A549 (cell line): ENCODE measurements around the gene OCSTAMP.

Experiments
- CBX2 ChIP-seq: fragments of 200-600 bp; sonication (generic); IDR thresholded peaks from 2 replicates; pipeline ENCODE4 v1.6.1; 2016; ENCODE audit warnings: low read depth, mild to moderate bottlenecking, borderline replicate concordance
- CEBPB ChIP-seq, 2 experiments: fragments of >200 bp in 1 of 2; sonication (Bioruptor Twin) in 1 of 2; formaldehyde crosslinking in 1 of 2; IDR thresholded peaks; 2 replicates each; pipeline ENCODE4 v1.6.1; 2012 to 2016
- CTCF ChIP-seq: fragments of >200 bp; sonication (Bioruptor Twin); formaldehyde crosslinking; IDR thresholded peaks from 3 replicates; pipeline ENCODE4 v1.5.1; 2016
- E2F6 ChIP-seq: IDR thresholded peaks from 2 replicates; pipeline ENCODE4 v1.6.1; 2012; ENCODE audit warnings: low read depth, borderline replicate concordance
- MAFK ChIP-seq: fragments of 450-650 bp; IDR thresholded peaks from 2 replicates; pipeline ENCODE4 v1.6.1; 2014; ENCODE audit not compliant: partially characterized antibody
- POLR2A ChIP-seq: IDR thresholded peaks from 2 replicates; pipeline ENCODE4 v1.6.1; 2012; ENCODE audit warnings: mild to moderate bottlenecking, low read length
- POLR2AphosphoS2 ChIP-seq: conservative IDR thresholded peaks from 2 replicates; pipeline ENCODE4 v1.6.1; 2012; ENCODE audit warnings: low read length, improper control_type of control experiment, inconsistent platforms
- RAD21 ChIP-seq, 2 experiments: fragments of >200 bp in 1 of 2; sonication (Bioruptor Twin) in 1 of 2; formaldehyde crosslinking in 1 of 2; IDR thresholded peaks in 1 of 2; conservative IDR thresholded peaks in 1 of 2; 2 replicates in 1 of 2; 3 replicates in 1 of 2; pipeline ENCODE4 v1.6.1; 2012 to 2018; ENCODE audit warnings: inconsistent platforms in 1 of 2
- REST ChIP-seq: fragments of 200-600 bp; sonication (generic); IDR thresholded peaks from 2 replicates; pipeline ENCODE4 v1.6.1; 2016; ENCODE audit warnings: antibody characterized with exemption, mild to moderate bottlenecking, moderate library complexity
- SREBF2 ChIP-seq: fragments of 450-650 bp; IDR thresholded peaks from 2 replicates; pipeline ENCODE4 v1.6.1; 2014; ENCODE audit warnings: mild to moderate bottlenecking, moderate library complexity
- USF2 ChIP-seq: fragments of 450-650 bp; IDR thresholded peaks from 2 replicates; pipeline ENCODE4 v1.6.1; 2014; ENCODE audit warnings: antibody characterized with exemption

GRCh38 chr20:46505506-46505905, 44.9 kb downstream of the OCSTAMP start:
- TF ChIP-seq CTCF: no peak
- TF ChIP-seq POLR2A: no peak
- TF ChIP-seq CBX2: no peak
- TF ChIP-seq MAFK: no peak
- TF ChIP-seq POLR2AphosphoS2: no peak
- TF ChIP-seq CEBPB (IDR thresholded peaks at IDR 0.05): no peak
- no peak for TF ChIP-seq REST
- no peak for TF ChIP-seq RAD21 (conservative IDR thresholded peaks at IDR 0.05 in 1 of 2, IDR thresholded peaks at IDR 0.05 in 1 of 2)
- no peak for TF ChIP-seq USF2
- TF ChIP-seq E2F6: no peak
- no peak for TF ChIP-seq SREBF2
